Right lung (tissue), 5 donors: Measurements from ENCODE around the gene TREML2. TPM values are rescaled to one million over a fixed set of nuclear protein-coding genes. Genes with fewer than 3 reads are reported as not detected.

Source experiments
- DNase-seq, 2 donors: peaks; one replicate each; pipeline ENCODE4 v3.0.0-alpha.2; 2013
- polyA plus RNA-seq, 5 donors: library from polyadenylated mRNA; unstranded; fragments of 120-200 nt; gene quantifications; one replicate each; pipeline versions ENCODE4 v1.2.1 to v1.2.3, GENCODE V29; 2013; ENCODE audit warnings: inconsistent platforms in 1 of 5, low replicate concordance in 1 of 5; ENCODE audit not compliant: insufficient read length in 5 of 5, insufficient read depth in 1 of 5

Gene TREML2
- polyA plus RNA-seq, 5 donors, result 0.17 to 0.47 (median 0.21) TPM

GRCh38 chr6:41177695-41178094, 23.3 kb downstream of the TREML2 start:
- DNase-seq, result no peak

DNA sequence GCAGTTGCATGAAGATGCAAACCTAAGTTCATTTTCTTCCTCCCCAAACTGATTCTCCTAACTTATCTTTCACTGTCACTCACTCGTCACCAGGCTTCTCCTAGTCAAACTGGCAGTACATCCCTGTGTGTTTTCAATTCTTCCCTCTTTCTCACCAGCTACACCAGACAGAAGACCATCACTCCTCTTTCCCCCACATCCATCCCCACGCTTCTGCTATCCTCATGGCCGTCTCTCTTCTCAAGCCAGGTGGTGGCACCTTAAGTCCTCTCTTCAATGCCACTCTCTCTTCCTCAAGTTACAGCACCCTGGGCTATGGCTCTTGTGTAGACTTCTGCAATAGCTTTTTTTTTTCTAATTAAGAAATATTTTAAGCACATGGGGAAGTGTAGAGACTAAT, 23.7 kb downstream of the TREML2 start:
- no peak for DNase-seq

DNA sequence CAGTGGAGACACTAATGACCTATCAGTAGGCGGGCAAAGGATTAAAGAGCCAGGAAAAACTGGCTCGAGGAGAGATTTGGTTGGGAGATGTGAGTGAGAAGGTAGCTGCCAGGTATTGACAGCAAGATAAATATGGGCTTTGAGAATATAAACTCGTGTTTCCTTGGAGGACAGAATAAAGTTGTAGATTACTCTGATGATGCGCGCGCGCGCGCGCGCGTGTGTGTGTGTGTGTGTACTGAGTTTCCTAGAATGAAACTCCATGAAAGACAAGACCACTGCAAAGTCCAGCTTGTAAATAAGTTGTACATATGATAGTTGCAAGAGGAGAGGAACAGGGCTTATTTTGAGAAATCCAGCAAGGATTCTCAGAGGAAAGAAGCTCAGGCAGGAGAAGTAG, 24.8 kb downstream of the TREML2 start:
- no peak for DNase-seq

DNA sequence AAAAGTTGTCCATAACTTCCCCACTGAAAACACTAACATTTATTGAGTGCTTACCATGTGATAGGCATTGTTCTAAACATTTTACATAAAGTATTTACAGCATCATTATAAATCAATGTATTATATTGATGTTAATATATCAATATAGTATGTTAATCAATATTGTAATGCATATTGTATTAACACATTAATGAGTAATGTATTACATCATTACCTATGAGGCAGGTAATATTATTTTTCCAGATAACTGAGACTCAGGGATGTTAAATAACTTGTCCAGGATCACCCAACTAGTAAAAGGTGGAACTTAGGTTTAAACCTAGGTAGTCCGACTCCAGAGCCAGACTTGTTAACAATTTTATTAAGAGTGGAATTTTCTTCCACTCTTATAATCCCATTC, 25.9 kb downstream of the TREML2 start:
- no peak for DNase-seq

GRCh38 chr6:41174610-41175009, 26.3 kb downstream of the TREML2 start:
- DNase-seq, result no peak

DNA sequence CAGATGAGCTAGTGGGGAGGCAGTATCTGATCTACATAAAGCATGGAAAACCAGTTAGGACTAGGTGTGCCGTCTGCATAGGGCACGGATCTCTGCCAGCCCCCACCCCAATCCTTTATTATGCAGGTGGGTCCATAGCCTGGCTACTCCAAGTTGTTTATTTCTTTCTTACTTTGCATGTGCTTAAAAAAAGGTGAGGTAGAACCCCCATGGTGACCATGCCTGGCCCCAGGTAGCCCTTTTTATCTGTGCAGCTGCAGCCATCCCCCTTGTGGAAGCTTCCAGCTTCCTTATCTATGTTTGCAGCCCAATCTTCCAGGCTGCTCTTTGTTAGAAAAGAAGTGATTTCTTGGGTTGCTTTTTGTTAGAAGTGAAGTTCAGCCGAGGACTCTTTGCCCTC, 29.0 kb downstream of the TREML2 start:
- DNase-seq, result no peak

- no peak for DNase-seq
Observed at GRCh38 chr6:41170547-41171160, 30.3 kb downstream of the TREML2 start.

- no peak for DNase-seq
Observed at GRCh38 chr6:41167173-41167963, 33.6 kb downstream of the TREML2 start.

GRCh38 chr6:41164551-41165120, 36.3 kb downstream of the TREML2 start:
- no peak for DNase-seq

DNA sequence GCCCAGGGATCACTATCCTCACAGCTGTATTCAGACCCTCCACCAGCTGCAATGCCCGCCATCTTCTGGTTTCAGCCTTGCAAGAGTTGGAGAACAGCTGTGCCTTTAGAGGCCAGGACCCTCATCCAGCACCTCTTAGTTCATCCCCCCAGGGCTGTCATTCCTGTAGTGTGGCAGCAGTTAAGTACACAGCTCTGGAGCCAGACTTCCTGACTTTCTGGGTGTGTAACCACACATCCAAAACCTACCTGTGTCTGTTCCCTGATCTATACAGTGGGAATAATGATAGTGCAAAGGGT, 37.6 kb downstream of the TREML2 start:
- DNase-seq, result no peak

GRCh38 chr6:41162687-41163418, 38.1 kb downstream of the TREML2 start, which contains the start of gene TREM2:
TSS of gene TREM2 (minus strand) at chr6:41163116. CDS start at chr6:41163082, 34 bp downstream.
- no peak for DNase-seq

DNA sequence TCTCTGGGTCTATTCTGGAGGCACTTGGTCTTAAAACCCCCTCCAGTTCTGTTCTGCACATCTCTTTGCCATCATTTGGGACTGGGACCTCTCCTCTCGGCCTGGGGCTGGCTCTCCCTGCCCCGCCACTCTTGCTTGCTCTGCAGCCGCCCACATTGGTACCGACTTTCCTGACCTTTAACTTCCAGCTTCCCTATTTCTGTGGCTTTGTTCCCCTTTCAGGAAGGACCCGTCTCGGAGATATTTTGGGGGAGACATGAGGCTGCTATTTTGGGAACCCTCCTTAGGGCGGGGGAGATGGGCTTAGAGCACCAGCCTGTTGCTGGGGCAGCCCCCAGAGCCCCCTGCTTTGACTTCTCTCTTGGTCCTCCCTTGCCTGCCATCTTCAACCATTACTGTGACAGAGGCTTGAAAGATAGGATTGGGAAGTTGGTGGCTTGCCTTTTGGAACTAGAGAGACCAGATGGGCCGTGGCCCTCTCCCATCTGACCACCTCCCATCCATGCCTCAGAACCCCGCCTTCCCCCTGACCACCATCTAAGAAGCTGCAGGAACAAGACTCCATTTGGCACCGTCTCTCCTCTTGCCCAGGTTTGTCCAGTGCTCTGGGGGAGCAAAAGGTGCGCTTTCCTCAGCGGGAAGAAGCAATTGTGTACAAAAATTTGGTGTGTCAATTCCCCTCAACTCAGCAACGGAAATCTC, 38.9 kb downstream of the TREML2 start:
- no peak for DNase-seq

GRCh38 chr6:41161380-41161779, 39.6 kb downstream of the TREML2 start:
- no peak for DNase-seq

DNA sequence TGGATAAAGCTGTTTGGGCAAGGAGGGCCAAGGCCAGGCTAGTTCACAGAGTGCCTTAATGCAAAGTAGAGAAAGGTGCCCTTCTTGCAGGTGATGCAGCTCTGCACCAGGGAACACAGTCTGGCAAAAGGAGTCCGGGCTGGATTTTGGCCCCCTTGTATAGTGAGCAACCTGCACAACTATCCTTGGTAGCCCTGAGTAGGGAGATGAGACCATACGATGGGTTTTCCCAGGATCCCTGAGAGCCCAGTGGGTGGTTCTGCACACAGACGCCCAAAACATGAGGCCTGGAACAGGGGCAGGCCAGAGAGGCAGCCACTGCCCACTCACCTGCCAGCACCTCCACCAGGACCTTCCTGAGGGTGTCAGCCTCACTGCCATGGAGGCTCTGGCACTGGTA, 40.0 kb downstream of the TREML2 start:
- no peak for DNase-seq

GRCh38 chr6:41159415-41160082, 41.4 kb downstream of the TREML2 start:
- DNase-seq, result peak; percentile 27 to 28

DNA sequence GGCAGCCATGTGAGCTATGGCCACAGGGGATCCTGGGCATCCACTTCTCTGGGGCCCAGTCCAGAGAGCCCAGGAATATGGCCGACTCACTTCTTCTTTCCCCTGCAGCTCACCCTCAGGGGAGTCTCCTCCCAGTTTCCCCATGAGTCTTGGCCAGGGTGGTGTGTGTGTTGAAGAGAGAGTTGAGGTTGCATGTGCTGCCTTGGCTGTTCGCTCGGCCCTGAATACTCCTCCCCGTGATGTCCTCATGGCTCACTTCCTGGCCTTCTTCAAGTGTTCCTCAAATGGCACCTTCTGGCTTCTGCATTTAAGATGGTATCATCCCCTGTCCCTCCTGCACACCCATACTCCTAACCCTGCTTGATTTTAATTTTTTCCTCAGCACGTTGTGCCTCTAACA, 43.6 kb downstream of the TREML2 start:
- no peak for DNase-seq

DNA sequence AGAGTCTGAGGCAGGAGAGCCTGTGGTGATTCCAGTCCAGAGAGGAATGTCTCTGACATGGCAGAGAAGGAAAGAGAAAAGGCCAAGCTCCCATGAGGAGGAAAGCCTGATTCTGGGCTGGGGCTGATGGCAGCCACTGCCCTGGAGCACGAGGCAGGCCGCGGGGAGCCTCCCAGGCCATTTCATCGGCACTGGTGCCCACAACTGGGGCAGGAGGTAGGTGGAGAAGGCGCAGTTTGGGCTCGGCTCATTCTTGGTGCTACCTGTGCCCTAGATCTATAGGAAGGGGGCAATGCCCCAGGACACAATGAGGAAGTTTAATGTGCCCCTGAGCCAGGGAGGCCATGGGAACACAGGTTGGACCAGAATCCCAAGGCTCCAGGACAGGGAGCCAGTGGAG, 44.2 kb downstream of the TREML2 start:
- no peak for DNase-seq

GRCh38 chr6:41156001-41156400, 44.9 kb downstream of the TREML2 start:
- DNase-seq, result no peak

DNA sequence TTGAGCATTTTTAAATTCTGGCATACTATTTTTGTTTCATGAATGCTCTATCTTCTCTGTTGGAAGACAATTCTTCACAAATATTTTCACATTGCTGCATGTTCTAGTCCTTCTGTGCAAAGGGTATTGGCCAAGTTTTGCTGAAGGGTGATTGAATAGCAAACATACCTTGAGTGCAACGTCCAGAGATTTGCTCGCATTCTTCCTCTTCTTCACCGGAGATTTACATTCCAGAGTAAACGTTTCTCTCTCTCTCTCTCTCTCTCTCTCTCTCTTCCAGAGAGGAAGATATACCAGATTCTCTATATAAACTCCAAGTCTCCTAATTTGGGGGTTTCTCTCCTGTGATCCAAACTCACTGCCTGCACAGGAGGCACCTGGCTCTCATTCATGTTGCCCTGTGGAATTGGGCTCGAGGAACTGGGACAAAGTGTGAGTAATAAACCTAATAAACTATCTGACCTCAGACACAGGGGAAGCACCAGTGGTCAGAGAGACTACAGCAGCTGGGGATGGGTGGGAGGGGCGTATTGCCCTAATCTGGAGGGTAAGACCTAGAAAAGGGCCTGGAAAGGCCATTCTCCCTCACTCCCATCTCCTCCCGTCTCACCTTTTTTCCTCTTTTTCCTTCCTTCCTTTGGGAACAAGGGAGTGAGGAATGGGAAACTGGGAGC, 45.7 kb downstream of the TREML2 start:
- DNase-seq, result no peak

GRCh38 chr6:41153992-41154625, 46.8 kb downstream of the TREML2 start, which contains the start of gene TREML1:
TSS of gene TREML1 (minus strand) at chr6:41154347. CDS start at chr6:41154288, 59 bp downstream.
- no peak for DNase-seq
